Measurements from ENCODE around the gene MIB2. TPM values are rescaled to one million over a fixed set of nuclear protein-coding genes. Genes with fewer than 3 reads are reported as not detected.

Gene MIB2
- total and polyA plus RNA-seq, 10 of the 15 experiments (the other 5 are each of a cell fraction or from before 2014, with no cell fraction given), result 0.42 to 26.8 (median 10.9) TPM; not detected in 1

DNA sequence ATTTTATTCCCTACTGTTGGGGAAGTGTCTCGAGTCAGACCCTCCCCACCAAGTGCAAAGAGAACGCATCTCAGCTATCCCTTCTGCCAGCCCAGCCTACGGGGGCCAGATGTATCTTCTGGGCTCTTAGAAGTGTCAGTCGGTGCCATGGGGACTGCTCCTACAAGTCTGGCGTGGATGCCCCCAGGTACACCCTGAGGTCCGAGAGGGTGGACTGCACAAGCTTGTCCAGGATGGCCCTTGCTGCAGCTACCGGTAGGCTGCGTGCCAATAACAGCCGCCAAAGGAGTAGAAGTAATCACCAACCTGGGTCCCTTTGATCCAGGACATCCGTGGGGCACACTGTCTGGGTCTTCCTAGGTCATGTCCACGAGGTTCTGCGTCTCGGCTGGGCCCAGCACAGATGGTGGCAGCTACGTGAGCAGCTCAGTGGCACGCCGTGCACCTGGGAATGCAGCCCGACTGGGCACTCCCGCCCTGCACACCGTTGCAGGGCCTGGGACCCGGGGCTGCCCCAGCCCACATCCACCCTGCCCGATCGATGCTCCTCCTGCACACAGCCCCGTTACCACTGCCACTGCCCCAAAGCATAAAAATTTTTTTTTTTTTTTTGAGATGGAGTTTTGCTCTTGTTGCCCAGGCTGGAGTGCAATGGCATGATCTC lies 31.8 kb upstream of the MIB2 start:
- SMC1A ChIA-PET (ENCODE audit: uncharacterized antibody, unreplicated experiment), result no interaction called here
- H3K27ac ChIP-seq (ENCODE audit: control insufficient read depth, insufficient read depth), result no peak overlapping the region
- H3K9ac ChIP-seq (ENCODE audit: control insufficient read depth, insufficient read depth, low read length), result no peak overlapping the region
- no peak overlapping the region for H3K4me3 ChIP-seq
- CTCF ChIA-PET, result no interaction called here
- H3K4me1 ChIP-seq (ENCODE audit: control insufficient read depth, insufficient read depth, low read length), result no peaks in the 10 kb centered on the region
- DNase-seq (ENCODE audit: low read depth, low spot score) (no peak), ATAC-seq (no peak), FAIRE-seq (no peak)
- in situ Hi-C loops (cut with MboI), result no loop called here
- RAD21 ChIA-PET (ENCODE audit: unreplicated experiment), result no interaction called here
- POLR2A ChIA-PET, result no interaction called here
- H3K27me3 ChIP-seq (replicated peaks in 1 of 2; ENCODE audit: control insufficient read depth in 2 of 2, insufficient read depth in 2 of 2, low read length in 1 of 2), result 0 out of 4 replicates have a peak, but pooled peaks cover 0 to 3% of the 10 kb centered on the region in 2 experiments
- TF ChIP-seq RB1 (IDR thresholded peaks at IDR 0.05; ENCODE audit: borderline replicate concordance), result no peak
- no peak for TF ChIP-seq LARP7 (IDR thresholded peaks at IDR 0.05)
- no peak for TF ChIP-seq CBFB (IDR thresholded peaks at IDR 0.05; ENCODE audit: low read depth)
- no peak for TF ChIP-seq RAD21 (IDR thresholded peaks at IDR 0.05; ENCODE audit: insufficient read depth, low read depth, low read length)
- no peak for TF ChIP-seq ATF7 (IDR thresholded peaks at IDR 0.05; ENCODE audit: low read depth)
- no peak for TF ChIP-seq FOXK2 (IDR thresholded peaks at IDR 0.05)
- TF ChIP-seq NFYB (IDR thresholded peaks at IDR 0.05; ENCODE audit: insufficient read depth, low read depth, low read length), result no peak
- TF ChIP-seq BMI1 (IDR thresholded peaks at IDR 0.05; ENCODE audit: borderline replicate concordance), result no peak
- H3K4me2 ChIP-seq (ENCODE audit: control insufficient read depth, insufficient read depth), result no peak overlapping the region
- BruUV-seq (replicated peaks), result no TSS peak
- intact Hi-C loops (cut with micrococcal nuclease; ENCODE audit: unreplicated experiment), result no loop called here
- no peaks in the 10 kb centered on the region for H3K36me3 ChIP-seq (ENCODE audit: control insufficient read depth in 2 of 2, insufficient read depth in 2 of 2, low read length in 1 of 2)
- H3K9me3 ChIP-seq (replicated peaks; ENCODE audit: control insufficient read depth, insufficient read depth, low read length), result no peaks in the 10 kb centered on the region
- 51% methylated on average over 23 of the region's 23 CpGs for WGBS (ENCODE audit: insufficient coverage, insufficient replicate concordance, low lambda C conversion rate, missing lambda C conversion rate)
- no peaks in the 10 kb centered on the region for H4K20me1 ChIP-seq (ENCODE audit: control insufficient read depth, insufficient read depth)
- H2AFZ ChIP-seq (ENCODE audit: control insufficient read depth, low read depth, low read length), result no peak overlapping the region
- H3K79me2 ChIP-seq (ENCODE audit: control insufficient read depth, insufficient read depth, low read length), result no peaks in the 10 kb centered on the region

DNA sequence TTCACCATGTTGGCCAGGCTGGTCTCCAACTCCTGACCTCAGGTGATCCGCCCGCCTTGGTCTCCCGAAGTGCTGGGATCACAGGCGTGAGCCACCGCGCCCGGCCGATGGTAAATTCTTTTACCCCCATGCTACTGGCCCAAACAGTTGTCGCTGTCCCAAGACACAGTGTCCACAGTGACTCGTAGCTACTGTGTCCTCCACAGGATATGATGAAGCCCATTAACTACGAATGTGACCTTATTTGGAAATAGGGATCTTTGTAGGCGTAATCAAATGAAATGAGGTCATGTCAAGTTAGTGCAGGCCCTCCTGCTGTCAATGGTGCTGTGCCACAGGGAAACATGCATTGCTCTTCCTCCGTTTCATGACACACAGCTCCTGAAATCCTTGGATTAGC lies 23.8 kb upstream of the MIB2 start:
- Histone ChIP-seq H3K4me3 (no peak overlapping the region), H3K36me3 (ENCODE audit: control insufficient read depth in 2 of 2, insufficient read depth in 2 of 2, low read length in 1 of 2) (no peaks in the 10 kb centered on the region), H3K9me3 (replicated peaks; ENCODE audit: control insufficient read depth, insufficient read depth, low read length) (no peaks in the 10 kb centered on the region), H3K9ac (ENCODE audit: control insufficient read depth, insufficient read depth, low read length) (no peak overlapping the region), H2AFZ (ENCODE audit: control insufficient read depth, low read depth, low read length) (peak overlapping the region; percentile 45), H3K4me1 (ENCODE audit: control insufficient read depth, insufficient read depth, low read length) (no peaks in the 10 kb centered on the region), H3K79me2 (ENCODE audit: control insufficient read depth, insufficient read depth, low read length) (no peaks in the 10 kb centered on the region), H3K4me2 (ENCODE audit: control insufficient read depth, insufficient read depth) (no peak overlapping the region), H3K27me3 (replicated peaks in 1 of 2; ENCODE audit: control insufficient read depth in 2 of 2, insufficient read depth in 2 of 2, low read length in 1 of 2) (no peaks in the 10 kb centered on the region), H3K27ac (ENCODE audit: control insufficient read depth, insufficient read depth) (no peak overlapping the region), H4K20me1 (ENCODE audit: control insufficient read depth, insufficient read depth) (no peaks in the 10 kb centered on the region)
- RAD21 ChIA-PET (ENCODE audit: unreplicated experiment), result no interaction called here
- CTCF ChIA-PET, result no interaction called here
- POLR2A ChIA-PET, result no interaction called here
- in situ Hi-C loops (cut with MboI), result no loop called here
- DNase-seq (ENCODE audit: low read depth, low spot score), result no peak
- 76% methylated on average over 13 of the region's 13 CpGs for WGBS (ENCODE audit: insufficient coverage, insufficient replicate concordance, low lambda C conversion rate, missing lambda C conversion rate)
- intact Hi-C loops (cut with micrococcal nuclease; ENCODE audit: unreplicated experiment), result no loop called here
- no TSS peak for BruUV-seq (replicated peaks)
- ATAC-seq, result peak; percentile 44
- FAIRE-seq, result no peak
- SMC1A ChIA-PET (ENCODE audit: uncharacterized antibody, unreplicated experiment), result no interaction called here
- TF ChIP-seq, protein P1, sequence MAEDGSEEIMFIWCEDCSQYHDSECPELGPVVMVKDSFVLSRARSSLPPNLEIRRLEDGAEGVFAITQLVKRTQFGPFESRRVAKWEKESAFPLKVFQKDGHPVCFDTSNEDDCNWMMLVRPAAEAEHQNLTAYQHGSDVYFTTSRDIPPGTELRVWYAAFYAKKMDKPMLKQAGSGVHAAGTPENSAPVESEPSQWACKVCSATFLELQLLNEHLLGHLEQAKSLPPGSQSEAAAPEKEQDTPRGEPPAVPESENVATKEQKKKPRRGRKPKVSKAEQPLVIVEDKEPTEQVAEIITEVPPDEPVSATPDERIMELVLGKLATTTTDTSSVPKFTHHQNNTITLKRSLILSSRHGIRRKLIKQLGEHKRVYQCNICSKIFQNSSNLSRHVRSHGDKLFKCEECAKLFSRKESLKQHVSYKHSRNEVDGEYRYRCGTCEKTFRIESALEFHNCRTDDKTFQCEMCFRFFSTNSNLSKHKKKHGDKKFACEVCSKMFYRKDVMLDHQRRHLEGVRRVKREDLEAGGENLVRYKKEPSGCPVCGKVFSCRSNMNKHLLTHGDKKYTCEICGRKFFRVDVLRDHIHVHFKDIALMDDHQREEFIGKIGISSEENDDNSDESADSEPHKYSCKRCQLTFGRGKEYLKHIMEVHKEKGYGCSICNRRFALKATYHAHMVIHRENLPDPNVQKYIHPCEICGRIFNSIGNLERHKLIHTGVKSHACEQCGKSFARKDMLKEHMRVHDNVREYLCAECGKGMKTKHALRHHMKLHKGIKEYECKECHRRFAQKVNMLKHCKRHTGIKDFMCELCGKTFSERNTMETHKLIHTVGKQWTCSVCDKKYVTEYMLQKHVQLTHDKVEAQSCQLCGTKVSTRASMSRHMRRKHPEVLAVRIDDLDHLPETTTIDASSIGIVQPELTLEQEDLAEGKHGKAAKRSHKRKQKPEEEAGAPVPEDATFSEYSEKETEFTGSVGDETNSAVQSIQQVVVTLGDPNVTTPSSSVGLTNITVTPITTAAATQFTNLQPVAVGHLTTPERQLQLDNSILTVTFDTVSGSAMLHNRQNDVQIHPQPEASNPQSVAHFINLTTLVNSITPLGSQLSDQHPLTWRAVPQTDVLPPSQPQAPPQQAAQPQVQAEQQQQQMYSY (CRISPR knock-in tag; IDR thresholded peaks at IDR 0.05), result no peak
- TF ChIP-seq BCL11A (IDR thresholded peaks at IDR 0.05; ENCODE audit: low read depth, low read length) (no peak), SREBF1 (IDR thresholded peaks at IDR 0.05; ENCODE audit: low read length) (no peak), PAX5 (IDR thresholded peaks at IDR 0.05; ENCODE audit: borderline replicate concordance, low read depth, low read length) (no peak), ZSCAN29 (IDR thresholded peaks at IDR 0.05) (no peak), SRF (IDR thresholded peaks at IDR 0.05; ENCODE audit: low read depth in 2 of 2, low read length in 2 of 2) (peak in 1 of 2 experiments; percentile 60; a peak in 2 of 4 replicates)
- TF ChIP-seq, protein P2, sequence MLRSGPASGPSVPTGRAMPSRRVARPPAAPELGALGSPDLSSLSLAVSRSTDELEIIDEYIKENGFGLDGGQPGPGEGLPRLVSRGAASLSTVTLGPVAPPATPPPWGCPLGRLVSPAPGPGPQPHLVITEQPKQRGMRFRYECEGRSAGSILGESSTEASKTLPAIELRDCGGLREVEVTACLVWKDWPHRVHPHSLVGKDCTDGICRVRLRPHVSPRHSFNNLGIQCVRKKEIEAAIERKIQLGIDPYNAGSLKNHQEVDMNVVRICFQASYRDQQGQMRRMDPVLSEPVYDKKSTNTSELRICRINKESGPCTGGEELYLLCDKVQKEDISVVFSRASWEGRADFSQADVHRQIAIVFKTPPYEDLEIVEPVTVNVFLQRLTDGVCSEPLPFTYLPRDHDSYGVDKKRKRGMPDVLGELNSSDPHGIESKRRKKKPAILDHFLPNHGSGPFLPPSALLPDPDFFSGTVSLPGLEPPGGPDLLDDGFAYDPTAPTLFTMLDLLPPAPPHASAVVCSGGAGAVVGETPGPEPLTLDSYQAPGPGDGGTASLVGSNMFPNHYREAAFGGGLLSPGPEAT (IDR thresholded peaks at IDR 0.05; ENCODE audit: low read depth), result no peak
